OCI-LY1 (cell line): ENCODE data around the gene LLGL2.

ENCODE experiments used
- H2AFZ ChIP-seq: fragments of 200-600 bp; sonication (generic), shearing (Covaris generic); 2 replicates; pipeline ENCODE4 v1.6.0; 2014; ENCODE audit warnings: antibody characterized with exemption, mild to moderate bottlenecking, low read length
- H3F3A ChIP-seq: fragments of 200-600 bp; sonication (generic), shearing (Covaris generic); 2 replicates; pipeline ENCODE4 v1.6.0; 2014; ENCODE audit warnings: mild to moderate bottlenecking, antibody characterized with exemption, low read length, moderate library complexity; ENCODE audit not compliant: insufficient read depth
- H3K27ac ChIP-seq: fragments of 200-600 bp; sonication (generic); 2 replicates; pipeline ENCODE4 v1.5.1; 2014; ENCODE audit warnings: low read length, mixed run types, mild to moderate bottlenecking, low read depth; ENCODE audit not compliant: poor library complexity, severe bottlenecking
- H3K27me3 ChIP-seq: fragments of 200-600 bp; sonication (generic); 2 replicates; pipeline ENCODE4 v1.6.0; 2014; ENCODE audit warnings: antibody characterized with exemption, mild to moderate bottlenecking, low read length, moderate library complexity; ENCODE audit not compliant: insufficient read depth
- H3K36me3 ChIP-seq: fragments of 200-600 bp; sonication (generic); 2 replicates; pipeline ENCODE4 v1.6.1; 2014; ENCODE audit warnings: mild to moderate bottlenecking, antibody characterized with exemption, low read length, moderate library complexity, mixed read lengths; ENCODE audit not compliant: insufficient read depth
- H3K4me1 ChIP-seq: fragments of 200-600 bp; sonication (generic); 2 replicates; pipeline ENCODE4 v1.5.1; 2014; ENCODE audit warnings: mild to moderate bottlenecking, low read length, moderate library complexity; ENCODE audit not compliant: insufficient read depth, severe bottlenecking
- H3K4me2 ChIP-seq: fragments of 200-600 bp; sonication (generic), shearing (Covaris generic); 2 replicates; pipeline ENCODE4 v1.6.1; 2014; ENCODE audit warnings: low read length
- H3K4me3 ChIP-seq: fragments of 200-600 bp; sonication (generic); 2 replicates; pipeline ENCODE4 v1.5.1; 2014; ENCODE audit warnings: low read length, low read depth, mild to moderate bottlenecking, mixed read lengths; ENCODE audit not compliant: poor library complexity, severe bottlenecking
- H3K79me2 ChIP-seq: fragments of 200-600 bp; shearing (Covaris generic); 2 replicates; pipeline ENCODE4 v1.6.1; 2016; ENCODE audit warnings: mixed run types, low read length, mixed read lengths; ENCODE audit not compliant: insufficient read depth
- H3K9ac ChIP-seq: fragments of 200-600 bp; sonication (generic), shearing (Covaris generic); 2 replicates; pipeline ENCODE4 v1.6.1; 2014; ENCODE audit warnings: mild to moderate bottlenecking, low read length, mixed read lengths
- H3K9me2 ChIP-seq: fragments of 200-600 bp; sonication (generic), shearing (Covaris generic); 2 replicates; pipeline ENCODE4 v1.6.1; 2014; ENCODE audit warnings: low read depth, mild to moderate bottlenecking, low read length, mixed read lengths
- H3K9me3 ChIP-seq: fragments of 200-600 bp; shearing (Covaris generic); 2 replicates; pipeline ENCODE4 v1.6.1; 2014; ENCODE audit warnings: low read length, mixed read lengths
- H4K20me1 ChIP-seq: fragments of 200-600 bp; sonication (generic), shearing (Covaris generic); 2 replicates; pipeline ENCODE4 v1.6.0; 2016; ENCODE audit warnings: mild to moderate bottlenecking, low read length; ENCODE audit not compliant: insufficient read depth
- EZH2 ChIP-seq: fragments of 200-600 bp; sonication (generic), shearing (Covaris generic); IDR thresholded peaks from 2 replicates; pipeline ENCODE4 v1.8.0; 2017; ENCODE audit warnings: borderline replicate concordance, mixed run types, mild to moderate bottlenecking, antibody characterized with exemption, low read length, moderate library complexity, mixed read lengths
- TF ChIP-seq, protein P1 (sequence below): fragments of 200-600 bp; sonication (generic), shearing (Covaris generic); IDR thresholded peaks from 2 replicates; pipeline ENCODE4 v1.5.1; 2017; ENCODE audit warnings: mild to moderate bottlenecking, antibody characterized with exemption, low read length, moderate library complexity, mixed read lengths

The LLGL2 gene

DNA sequence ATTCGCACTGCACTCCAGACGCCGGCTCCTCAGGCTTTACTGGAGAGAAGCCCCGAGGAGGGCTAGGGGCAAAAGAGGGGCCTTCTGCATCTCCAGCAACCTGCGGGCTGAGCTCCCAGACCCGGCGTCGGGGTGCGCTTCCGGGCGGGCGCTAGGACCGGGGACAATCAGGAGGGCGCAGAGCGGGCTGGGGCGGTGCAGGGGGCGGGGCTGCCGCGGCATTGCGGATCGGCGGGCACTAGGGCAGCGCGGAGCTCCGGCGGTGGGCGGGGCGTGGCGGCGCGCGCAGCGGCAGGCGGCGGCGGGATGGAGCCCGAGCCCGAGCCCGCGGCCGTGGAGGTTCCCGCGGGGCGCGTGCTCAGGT lies 9.3 kb upstream of the LLGL2 start, which contains the start of gene TSEN54:
TSEN54 (plus strand) TSS at position 274 of the 364 bp plus-strand sequence; CDS start at position 307, 33 bp downstream.
- Histone ChIP-seq H3K79me2 (no peaks in the 10 kb centered on the region), H3K9me3 (no peaks in the 10 kb centered on the region), H3K4me2 (peak within 1 kb of the TSS; percentile 88), H3K36me3 (peaks cover 7% of the 10 kb centered on the region; the same call in 1 of the 2 replicates), H3K9ac (peak within 1 kb of the TSS; percentile 73), H3K27me3 (no peaks in the 10 kb centered on the region), H3K9me2 (no peaks in the 10 kb centered on the region), H3F3A (no peaks in the 10 kb centered on the region), H3K4me3 (peak within 1 kb of the TSS; percentile 85), H3K27ac (no peak within 1 kb of the TSS), H3K4me1 (peaks cover 24% of the 10 kb centered on the region), H2AFZ (no peak within 1 kb of the TSS), H4K20me1 (no peaks in the 10 kb centered on the region)
- TF ChIP-seq, protein P1, sequence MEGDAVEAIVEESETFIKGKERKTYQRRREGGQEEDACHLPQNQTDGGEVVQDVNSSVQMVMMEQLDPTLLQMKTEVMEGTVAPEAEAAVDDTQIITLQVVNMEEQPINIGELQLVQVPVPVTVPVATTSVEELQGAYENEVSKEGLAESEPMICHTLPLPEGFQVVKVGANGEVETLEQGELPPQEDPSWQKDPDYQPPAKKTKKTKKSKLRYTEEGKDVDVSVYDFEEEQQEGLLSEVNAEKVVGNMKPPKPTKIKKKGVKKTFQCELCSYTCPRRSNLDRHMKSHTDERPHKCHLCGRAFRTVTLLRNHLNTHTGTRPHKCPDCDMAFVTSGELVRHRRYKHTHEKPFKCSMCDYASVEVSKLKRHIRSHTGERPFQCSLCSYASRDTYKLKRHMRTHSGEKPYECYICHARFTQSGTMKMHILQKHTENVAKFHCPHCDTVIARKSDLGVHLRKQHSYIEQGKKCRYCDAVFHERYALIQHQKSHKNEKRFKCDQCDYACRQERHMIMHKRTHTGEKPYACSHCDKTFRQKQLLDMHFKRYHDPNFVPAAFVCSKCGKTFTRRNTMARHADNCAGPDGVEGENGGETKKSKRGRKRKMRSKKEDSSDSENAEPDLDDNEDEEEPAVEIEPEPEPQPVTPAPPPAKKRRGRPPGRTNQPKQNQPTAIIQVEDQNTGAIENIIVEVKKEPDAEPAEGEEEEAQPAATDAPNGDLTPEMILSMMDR: no peak
- no peak for TF ChIP-seq EZH2

DNA sequence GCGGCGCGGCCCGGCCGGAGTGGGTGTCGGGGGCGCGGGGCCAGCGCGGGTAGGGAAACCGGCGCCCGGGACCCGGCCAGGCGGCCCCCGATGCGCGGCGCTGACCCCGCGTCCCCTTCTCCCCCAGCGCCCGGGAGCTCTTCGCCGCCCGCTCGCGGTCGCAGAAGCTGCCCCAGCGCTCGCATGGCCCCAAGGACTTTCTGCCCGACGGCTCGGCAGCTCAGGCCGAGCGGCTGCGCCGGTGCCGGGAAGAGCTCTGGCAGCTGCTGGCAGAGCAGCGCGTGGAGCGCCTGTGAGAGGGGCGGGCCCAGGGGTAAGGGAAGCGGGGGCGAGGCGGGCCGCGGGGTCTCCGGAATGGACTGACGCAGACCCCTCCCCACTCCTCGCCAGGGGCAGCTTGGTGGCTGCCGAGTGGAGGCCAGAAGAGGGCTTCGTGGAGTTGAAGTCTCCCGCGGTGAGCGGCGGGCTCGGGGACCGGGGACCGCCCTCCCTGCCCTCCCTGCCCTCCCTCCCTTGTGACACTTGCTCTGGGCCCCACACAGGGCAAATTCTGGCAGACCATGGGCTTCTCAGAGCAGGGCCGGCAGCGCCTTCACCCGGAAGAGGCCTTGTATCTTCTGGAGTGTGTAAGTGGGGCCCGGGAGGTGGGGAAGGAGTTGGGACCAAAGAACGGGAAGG lies 8.7 kb upstream of the LLGL2 start:
- no peaks in the 10 kb centered on the region for H3F3A ChIP-seq
- no peaks in the 10 kb centered on the region for H3K9me2 ChIP-seq
- no peaks in the 10 kb centered on the region for H4K20me1 ChIP-seq
- no peak overlapping the region for H3K27ac ChIP-seq
- H3K36me3 ChIP-seq: peaks cover 7% of the 10 kb centered on the region; the same call in 1 of the 2 replicates
- peak overlapping the region; percentile 80 for H3K4me2 ChIP-seq
- H3K4me3 ChIP-seq: peak overlapping the region; percentile 85
- no peaks in the 10 kb centered on the region for H3K79me2 ChIP-seq
- H3K9me3 ChIP-seq: no peaks in the 10 kb centered on the region
- H3K4me1 ChIP-seq: peaks cover 24% of the 10 kb centered on the region
- TF ChIP-seq, protein P1: no peak
- no peak for TF ChIP-seq EZH2
- no peaks in the 10 kb centered on the region for H3K27me3 ChIP-seq
- no peak overlapping the region for H2AFZ ChIP-seq
- peak overlapping the region; percentile 73 for H3K9ac ChIP-seq

DNA sequence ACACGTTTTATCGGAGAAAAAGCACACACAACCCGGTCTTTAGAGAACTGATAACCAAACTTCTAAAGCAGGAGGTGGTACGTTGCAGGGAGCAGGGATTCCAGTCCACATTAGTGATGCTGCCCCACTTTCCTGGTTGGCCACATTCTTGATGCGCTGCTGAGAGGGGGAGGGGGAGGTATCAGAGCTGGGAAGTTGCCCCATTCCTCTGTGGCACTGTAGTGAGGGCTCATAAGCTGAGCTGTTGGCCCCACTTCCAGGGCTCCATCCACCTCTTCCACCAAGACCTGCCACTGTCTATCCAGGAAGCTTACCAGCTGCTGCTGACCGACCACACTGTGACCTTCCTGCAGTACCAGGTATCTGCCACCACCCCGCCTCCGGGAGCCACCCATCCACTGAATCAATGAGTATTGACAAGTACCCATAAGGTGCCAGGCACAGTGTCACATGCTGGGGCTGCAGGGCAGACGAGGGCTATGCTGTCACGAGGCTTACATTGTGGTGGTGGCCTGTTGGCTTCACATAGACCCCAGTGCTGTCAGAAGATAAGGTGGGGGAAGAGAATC lies 8.1 kb upstream of the LLGL2 start:
- H3K9me3 ChIP-seq: no peaks in the 10 kb centered on the region
- peak overlapping the region; percentile 85 for H3K4me3 ChIP-seq
- peaks cover 24% of the 10 kb centered on the region for H3K4me1 ChIP-seq
- no peaks in the 10 kb centered on the region for H3K79me2 ChIP-seq
- H4K20me1 ChIP-seq: no peaks in the 10 kb centered on the region
- H3K27ac ChIP-seq: no peak overlapping the region
- H3K9me2 ChIP-seq: no peaks in the 10 kb centered on the region
- no peak overlapping the region for H2AFZ ChIP-seq
- H3K27me3 ChIP-seq: no peaks in the 10 kb centered on the region
- H3K9ac ChIP-seq: peak overlapping the region; percentile 73
- H3K36me3 ChIP-seq: peaks cover 7% of the 10 kb centered on the region; the same call in 1 of the 2 replicates
- TF ChIP-seq, protein P1: peak; percentile 9; the same call in 1 of the 2 replicates
- no peak for TF ChIP-seq EZH2
- no peaks in the 10 kb centered on the region for H3F3A ChIP-seq
- peak overlapping the region; percentile 80 for H3K4me2 ChIP-seq
